SK-N-DZ (cell line): ENCODE measurements around the gene AP1B1.

Source experiments
- DNase-seq: peaks from one replicate; pipeline ENCODE4 v3.0.0-alpha.2; 2015; ENCODE audit warnings: low spot score

The AP1B1 gene

DNA sequence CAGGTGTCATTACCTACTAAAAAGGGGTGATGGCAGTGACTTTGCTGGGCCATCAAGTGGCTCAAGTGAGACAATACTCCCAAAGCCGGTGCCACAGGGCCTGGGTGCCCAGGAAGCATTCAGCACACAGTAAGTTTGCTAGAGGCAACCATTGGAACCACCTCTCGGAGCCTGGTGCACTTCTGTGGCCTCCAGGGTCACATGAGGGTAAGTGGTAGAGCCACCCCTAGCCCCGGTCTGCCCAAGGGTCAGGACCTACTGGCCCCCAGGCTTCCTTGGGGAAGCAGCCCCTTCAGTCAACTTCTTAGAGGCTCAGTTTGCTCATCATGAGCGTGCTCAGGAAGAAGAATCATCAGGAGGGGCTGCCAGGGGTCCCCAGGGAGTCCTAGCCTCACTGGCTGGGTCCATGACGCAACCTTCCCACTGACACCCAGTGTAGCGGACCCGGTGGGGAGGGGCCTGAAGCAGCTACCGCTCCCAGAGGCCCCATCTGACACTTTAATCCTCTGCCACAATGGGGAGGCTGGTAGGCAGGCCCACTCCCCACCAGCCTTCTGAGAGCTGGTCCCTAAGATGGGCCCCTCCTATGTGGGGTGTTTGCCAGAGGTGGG lies 55.4 kb downstream of the AP1B1 start:
- DNase-seq: no peak

DNA sequence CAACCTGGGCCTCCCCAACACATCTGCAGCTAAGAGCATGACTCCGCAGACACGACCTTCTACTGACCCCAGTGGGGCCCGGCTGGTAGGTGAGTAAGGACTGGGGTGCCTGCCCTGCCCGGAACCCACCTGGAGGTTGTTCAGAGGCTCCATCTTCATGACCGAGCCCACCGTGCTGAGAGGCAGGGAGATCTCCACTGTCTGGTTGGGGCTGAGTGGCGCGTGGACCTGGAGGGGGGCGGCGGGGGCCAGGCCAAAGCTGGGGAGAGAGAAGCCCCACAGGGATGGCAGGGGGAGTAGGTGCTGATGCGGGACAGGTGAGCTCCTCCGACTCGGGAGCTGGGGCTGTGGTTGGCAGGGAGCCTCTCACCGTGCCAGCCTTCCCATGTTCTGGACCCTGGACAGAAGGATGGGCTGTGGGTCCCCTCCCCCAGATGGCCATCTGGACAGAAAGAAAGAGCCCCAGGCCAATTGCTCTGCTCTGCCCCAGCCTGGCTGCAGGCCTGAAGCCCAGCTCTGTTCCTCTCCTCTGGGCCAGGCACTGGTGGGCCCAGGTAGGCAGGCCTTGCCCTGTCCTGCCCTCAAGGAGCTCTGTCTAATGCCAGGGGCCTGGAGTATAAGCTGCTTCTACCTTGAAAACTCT lies 56.6 kb downstream of the AP1B1 start:
- no peak for DNase-seq

DNA sequence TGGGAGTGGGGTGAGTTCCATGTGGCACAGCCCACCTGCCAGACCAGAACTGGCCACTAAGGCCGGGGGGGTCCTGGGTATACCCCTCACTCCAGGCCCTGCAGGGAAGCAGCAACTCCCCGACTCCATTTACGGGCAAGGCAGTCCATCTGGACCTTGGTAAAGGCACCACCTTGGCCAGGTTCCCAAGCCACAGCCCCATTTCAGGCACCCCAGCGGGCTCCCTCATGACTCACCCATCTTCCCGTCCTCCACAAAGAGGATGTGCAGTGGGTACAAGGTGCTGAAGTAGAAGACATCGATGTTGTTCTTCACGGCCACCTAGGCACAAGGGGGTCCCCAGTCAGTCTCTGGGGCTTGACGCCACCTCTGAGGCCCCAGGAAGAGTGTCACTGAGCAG lies 57.2 kb downstream of the AP1B1 start:
- DNase-seq: no peak

DNA sequence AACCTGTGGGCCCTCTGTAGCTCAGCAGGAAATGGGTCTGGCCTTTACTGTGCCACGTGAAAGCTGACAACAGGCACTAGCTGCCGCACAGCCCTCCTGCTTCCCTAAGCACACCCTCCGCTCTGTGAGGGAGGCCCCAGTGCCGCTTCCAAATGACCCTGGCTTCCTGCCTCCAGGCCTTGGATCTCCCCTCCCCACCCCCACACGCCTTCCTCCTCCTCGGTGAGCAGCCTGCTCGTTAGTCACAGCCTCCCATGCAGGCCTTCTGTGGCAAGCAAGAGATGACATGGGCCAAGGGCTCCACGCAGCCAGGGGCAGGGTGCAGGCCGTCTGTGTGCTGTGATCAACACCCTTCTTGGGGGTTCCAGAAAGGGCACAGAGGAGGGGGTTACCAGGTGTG lies 57.6 kb downstream of the AP1B1 start:
- DNase-seq: no peak

DNA sequence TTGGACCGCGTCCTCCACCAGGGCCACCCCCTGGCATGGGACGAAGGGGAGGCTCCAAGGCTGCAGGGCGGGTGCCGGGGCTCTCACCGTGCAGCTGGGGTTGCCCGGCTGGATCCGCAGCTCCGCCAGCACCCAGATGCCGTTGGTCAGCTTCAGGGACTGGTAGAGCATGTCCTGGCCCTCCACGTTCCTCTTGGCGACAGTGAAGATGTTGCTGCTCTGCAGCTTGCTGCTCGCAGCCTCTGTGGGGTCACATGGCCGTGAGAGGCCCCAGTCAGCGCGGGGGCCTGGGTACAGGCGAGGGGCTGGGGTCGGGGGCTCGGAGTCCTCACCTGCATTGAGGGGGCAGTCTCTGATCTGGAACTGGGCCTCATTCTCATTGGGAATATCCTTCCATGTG lies 58.1 kb downstream of the AP1B1 start:
- DNase-seq: no peak

DNA sequence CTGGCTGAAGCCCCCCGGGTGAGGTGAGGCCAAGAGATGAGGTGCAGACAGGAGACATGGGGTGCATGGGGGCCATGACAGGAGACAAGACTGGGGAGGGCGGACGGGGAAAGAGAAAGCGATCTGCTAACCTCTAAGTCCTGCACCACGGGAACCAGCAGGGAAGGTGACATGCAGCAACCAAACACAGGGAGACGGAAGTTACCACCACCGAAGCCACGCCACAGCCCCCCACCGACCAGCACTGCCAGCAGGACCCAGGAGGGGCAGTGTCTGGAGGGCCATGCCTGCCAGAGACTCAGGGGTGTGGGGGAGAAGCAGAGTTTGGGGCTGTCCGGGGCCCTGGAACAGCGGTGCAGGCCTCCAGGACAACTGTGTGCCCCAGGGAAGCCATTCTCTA lies 58.8 kb downstream of the AP1B1 start:
- DNase-seq: no peak

DNA sequence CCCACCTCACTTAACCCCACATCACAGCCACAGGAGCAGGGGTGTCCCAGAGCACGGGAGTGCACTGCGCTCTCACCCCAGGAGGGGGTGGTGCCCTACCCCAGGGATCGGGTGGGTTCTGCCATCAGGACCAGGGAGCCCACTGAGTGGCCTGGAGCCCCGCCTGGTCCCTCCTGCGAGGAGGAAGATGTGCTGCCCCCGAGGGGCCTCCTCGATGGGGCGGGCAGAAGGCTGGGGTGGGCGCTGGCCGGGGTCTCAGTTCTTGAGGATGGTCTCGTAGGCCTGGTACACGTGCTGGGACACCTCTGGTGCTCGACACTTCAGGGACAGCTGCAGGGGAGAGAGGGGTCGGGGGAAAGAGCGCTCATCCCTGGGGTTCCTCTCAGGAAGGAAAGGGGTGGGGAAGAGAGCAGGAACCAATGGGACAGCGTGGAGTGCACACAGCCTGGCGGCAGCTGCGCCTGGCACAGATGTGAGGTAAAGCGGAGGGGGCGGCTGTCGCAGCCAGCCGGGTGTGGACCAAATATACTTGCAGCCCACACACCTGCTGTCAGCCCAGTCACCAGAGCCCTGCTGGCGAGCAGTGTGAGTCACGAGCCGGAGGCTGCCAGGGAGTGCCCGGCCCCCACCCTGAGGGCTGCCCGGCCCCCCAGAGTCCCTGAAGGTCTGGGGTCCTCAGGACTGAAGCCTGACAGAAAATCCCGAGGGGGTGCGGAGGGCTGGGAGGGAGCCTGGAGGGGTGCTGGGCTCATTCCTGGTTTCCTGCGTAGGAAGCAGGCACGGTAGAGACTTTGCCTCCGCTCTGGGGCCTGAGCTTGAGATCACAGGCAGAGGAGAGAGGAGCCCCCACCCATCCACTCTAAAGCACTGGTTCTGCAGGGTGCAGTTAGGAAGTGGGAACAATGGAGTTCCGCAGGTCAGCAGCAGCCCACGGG lies 59.5 kb downstream of the AP1B1 start:
- no peak for DNase-seq

DNA sequence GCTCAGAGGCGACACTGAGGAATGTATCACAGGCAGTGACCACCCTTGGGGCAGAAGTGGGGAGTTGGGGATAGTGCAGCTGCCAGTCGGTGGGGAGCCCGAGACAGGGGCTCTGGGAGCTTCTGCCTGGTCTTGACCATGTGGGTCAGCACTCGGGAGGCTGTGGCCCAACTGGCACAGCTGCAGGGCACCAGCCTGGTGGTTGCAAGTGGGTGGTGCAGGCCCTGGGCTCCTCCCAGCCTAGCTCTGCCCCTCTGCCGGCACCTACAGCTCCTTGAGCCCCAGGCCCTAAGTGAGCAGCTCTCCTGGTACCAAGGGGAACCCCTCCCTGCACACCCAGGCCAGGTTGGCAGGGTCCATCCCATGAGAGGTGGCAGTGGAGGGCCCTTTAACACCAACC lies 60.3 kb downstream of the AP1B1 start:
- DNase-seq: no peak

DNA sequence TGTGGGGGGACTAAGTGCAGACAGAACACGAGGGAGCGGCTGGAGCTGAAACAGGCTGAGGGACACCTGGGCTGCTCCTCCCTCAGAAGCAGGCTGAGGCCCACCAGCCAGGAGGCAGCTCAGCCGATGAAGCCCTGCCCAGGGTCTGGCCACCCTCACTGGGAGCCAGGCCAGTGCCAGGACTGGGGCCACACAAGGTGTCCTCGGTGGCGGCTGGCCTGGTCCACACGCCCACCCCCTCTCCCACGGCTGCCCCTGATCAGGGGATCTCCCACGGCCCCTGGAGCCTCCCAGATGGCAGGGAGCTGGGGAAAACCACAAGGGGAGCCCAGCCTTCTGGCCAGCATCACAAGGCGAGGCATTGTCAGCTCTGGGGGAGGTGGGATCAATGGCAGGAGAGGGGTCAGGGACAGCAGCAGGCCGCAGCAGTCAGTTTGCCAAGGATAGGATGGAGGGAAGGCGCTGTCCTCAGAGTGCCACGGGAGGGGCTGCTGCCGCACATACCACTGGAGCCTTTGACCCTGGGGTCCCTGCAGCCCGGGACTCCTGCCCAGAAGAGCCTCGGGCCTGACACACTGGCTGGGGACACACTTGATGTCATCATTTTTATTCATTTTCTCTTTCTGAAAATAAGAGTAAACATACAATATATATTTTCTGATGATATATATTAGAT lies 61.1 kb downstream of the AP1B1 start:
- DNase-seq: no peak

DNA sequence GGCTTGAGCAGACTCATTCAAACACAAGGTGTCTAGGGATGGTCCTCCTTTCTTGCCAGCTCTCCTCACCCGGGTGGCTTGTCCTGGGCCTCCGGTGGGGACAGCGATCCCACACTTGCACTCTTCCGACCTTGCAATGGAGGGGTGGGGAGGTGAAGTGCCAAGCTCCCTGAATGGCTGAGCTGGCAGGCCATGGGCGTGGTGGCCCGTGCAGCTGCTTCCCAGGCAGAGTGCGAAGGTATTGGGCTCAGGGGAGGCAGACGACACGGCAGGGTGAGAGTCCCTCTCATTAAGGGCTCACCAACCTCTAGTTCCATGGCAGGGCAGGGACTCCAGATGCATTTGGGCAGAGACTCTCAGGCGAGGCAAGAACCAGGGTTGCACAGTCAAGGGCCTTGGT lies 61.9 kb downstream of the AP1B1 start:
- DNase-seq: no peak

DNA sequence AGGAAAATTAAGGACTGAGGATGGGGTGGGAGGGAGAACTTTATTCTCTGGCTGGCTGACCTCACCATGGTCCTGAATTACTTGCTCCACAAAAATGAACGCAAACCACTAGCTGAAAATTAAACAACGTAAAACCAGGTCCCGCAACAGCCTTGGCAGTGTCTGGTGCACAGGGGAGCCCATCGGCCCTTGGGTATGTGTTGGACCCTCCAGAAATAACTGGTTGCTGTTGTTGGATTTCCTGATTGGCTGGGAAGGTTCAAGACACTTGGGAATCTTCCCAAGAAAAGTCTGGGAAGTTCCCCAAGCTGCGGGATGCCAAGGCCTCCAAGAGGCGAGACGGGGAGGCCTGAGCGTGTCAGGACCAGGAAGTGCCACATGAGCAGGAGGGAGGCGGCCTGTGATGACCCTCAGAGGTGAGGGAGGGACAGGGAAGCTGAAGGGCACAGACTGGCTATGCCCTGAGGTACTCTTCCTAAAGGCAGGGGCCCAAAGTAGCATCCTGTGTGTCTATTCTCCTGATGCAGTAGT lies 62.5 kb downstream of the AP1B1 start:
- DNase-seq: no peak

DNA sequence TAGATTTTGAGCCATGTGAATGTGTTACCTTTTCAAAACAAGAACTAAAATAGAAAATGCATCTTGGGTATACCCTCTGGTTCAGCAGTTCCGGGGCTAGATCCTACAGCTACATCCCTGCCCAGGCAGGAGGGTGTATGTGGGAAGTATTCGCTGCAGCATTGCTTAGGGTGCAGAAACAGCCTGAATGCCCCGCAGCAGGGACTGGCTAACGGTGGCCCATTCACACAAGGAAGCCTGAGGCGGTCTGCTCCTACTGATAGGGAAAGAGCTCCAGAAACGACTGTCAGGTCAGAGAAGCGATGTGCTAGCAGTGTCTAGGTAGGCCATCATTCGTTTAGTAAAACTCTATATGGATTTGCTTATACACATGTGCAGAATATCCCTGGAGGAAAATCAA lies 63.0 kb downstream of the AP1B1 start:
- DNase-seq: no peak

DNA sequence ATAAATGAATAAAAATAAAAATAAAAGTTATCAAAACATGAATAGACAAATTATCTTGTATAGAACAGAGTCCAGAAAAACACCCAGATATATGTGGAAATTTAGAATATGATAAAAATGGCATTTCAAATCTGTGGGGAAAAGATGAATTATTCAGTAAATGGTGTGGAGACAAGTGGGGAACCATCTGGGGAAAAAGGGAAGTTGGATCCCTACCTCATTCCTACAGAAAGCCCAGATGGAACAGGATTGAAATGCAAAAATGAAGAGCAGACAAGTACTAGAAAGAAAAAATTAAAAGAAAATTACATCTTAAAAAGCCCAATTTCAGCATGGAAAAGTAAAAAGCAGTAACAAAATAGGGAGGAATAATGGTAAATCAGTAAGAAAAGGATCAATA lies 64.7 kb downstream of the AP1B1 start:
- DNase-seq: no peak

DNA sequence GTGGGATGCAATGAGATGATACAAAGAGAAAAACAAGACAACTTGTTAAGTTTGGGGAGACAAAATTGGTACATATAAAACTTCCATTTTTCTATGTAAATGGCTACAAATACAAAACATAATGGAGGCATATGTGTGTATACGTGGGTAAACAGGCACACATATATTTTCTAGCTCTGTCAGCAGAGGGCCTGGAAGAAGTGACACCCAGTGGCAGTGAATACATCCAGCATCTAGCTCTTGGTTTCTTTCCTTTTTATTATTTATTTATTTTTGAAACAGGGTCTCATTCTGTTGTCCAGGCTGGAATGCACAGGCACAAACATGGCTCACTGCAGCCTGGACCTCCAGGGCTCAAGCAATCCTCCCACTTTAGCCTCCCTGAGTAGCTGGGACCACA lies 67.8 kb downstream of the AP1B1 start:
- no peak for DNase-seq

DNA sequence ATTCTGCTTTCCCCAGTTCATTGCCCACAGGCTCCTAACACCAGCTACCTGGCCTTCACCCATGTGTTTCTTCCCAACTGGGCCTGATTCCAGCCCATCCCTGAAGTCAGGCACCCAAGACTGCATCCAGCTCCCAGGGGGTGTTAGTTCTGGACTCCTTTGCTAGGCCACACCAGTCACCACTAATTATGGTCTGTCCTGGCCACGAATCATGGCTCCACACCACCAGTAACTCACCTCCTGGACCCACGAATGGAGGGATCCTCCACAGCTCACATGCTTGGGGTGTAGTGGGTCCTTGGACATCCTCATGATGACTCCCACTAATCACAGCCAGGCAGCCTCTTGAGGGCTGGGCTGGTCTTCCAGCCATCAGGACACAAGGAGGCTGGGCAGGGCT lies 69.3 kb downstream of the AP1B1 start:
- no peak for DNase-seq

DNA sequence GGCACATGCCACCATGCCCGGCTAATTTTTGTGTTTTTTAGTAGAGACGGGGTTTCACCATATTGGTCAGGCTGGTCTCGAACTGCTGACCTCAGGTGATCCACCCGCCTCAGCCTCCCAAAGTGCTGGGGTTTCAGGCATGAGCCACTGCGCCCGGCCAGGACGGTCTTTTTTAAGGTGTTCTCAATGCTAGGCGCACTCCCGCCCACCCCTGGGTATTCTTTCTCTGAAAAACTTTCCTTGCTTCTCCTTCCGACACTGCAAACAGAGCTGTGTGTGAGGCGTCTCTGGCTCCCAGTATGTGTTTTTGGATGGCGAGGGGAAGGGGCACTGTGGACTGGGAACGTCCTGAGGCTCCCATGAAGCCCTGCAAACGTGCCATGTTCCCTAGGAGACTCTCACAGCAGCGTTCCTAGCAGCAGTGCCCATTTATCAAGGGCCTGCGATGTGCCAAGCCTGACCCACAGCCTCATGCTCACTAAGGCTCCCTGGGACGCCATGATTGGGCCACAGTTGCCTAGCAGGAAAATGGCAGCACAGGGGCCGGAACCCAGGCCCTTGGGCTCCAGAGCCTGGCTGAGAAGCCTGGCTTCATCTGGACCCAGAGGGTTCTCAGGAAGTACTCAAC lies 70.4 kb downstream of the AP1B1 start:
- DNase-seq: no peak

DNA sequence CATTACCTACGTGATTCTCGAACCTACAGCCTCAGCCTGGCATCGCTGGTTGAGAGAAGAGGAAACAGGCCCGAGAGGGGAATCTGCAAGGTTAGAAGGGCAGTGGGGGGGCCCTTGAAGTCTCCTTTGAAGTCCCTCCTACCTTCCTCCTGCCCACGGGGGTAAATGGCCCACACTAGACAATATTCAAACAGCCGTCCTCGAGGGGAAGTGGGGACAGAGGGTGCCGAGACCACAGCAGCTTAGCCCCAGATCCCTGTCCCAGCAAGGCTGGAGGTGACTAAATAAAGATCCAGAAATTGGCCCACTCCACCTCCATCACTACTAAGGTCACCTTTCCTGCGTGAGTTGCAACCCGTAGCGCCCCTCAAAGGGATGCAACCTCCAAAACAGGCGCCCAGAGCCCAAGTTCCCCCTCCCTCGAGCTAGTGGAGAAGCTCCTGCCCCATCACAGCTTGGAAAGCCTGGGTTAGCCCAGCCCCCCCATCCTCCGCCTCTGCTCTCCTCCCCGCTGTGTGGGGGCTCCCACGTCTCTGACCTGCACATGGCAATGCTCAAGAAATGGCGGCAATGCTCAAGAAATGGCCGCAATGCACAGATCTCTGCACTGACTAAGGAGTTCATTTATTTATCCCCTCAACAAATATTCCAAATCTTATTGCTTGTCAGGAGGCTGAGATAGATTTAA lies 72.1 kb downstream of the AP1B1 start:
- no peak for DNase-seq

DNA sequence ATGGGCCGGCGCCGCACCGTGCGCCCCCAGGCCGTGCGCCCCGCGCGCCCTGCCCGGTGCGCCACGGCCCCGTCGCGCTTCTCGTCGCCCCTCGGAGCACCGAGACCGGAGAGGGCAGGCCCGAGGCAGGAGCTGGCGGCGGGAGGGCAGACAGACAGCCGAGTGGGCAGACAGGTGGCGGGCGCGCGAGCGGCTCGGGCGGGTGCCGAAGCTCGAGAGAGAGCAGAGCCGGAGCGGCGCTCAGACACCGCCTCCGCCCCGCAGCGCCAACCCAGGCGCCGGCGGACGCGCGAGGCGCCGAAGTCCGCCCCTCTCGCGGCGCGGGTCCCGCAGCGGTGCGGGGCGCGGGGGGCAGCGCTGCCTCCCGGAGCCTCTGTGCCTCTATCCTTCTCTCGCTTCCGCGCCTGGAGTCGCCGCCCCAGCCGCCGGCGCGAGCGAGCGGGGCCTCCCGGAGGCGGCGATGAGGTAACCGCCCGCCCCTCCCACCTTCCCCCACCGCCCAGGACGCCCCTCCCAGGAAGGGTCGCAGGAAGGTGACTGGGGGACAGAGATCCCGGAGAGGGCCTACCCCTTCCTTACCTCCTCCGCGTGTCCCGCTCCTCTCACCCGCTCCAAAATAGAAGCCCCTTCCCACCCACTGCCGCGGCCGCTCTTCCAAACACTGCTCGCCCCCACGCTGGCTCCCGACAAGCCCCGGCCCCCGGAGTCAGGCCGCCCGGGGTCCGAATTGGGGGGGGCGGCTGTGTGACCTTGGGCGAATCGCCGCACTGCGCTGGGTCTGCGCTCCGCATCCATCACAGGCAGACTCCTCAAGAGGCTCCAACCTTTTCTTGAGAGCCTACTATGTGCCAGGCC lies 72.9 kb downstream of the AP1B1 start, which contains the start of gene RASL10A:
Gene RASL10A (minus strand): TSS at position 412 of the 855 bp plus-strand sequence. CDS start 451 bp downstream, outside the sequence.
- DNase-seq: no peak

DNA sequence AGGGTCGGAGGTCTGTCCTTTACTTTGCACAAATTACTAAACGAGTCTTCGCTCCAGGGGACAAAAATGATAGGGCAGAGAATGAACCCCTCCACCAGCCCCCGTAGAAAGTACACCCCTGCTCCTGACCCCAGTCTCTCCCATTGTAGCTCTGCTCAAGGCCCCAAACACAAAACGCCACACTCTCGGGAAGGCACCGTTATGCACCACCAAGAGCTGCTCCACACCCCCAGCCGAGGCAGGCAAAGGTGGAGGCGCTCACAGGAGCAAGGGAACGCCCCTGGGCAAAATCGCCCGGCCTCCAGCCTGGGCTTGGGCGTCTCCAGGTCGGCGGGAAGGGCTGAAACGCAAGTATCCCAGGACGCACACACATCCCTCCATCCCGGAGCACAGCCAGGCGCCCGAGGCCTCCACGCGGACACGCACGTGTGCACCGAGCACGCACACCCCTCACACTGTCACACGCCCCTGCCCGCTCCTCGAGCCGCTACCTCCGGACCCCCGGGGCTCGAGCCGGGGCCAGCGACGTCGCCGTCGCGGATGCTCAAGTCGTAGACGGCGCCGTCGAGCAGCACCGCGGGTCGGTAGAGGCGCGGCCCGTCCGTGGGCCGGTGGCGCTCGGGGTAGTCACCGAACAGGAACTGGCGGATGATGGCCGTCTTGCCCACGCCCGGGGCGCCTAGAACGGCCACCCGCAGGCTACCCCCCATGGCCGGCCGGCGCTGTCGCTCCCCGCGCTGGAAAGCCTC lies 73.7 kb downstream of the AP1B1 start:
- no peak for DNase-seq
